ENCODE data around the gene IGF2R.
"Not testable (repeated sequence)": the region's sequence is repeated elsewhere in the genome, so short reads cannot be mapped to it uniquely, and the experiment has no call there.

GRCh38 chr6:160134337-160134751 is 165.5 kb downstream of the IGF2R start:
- TF ChIP-seq, protein P1, sequence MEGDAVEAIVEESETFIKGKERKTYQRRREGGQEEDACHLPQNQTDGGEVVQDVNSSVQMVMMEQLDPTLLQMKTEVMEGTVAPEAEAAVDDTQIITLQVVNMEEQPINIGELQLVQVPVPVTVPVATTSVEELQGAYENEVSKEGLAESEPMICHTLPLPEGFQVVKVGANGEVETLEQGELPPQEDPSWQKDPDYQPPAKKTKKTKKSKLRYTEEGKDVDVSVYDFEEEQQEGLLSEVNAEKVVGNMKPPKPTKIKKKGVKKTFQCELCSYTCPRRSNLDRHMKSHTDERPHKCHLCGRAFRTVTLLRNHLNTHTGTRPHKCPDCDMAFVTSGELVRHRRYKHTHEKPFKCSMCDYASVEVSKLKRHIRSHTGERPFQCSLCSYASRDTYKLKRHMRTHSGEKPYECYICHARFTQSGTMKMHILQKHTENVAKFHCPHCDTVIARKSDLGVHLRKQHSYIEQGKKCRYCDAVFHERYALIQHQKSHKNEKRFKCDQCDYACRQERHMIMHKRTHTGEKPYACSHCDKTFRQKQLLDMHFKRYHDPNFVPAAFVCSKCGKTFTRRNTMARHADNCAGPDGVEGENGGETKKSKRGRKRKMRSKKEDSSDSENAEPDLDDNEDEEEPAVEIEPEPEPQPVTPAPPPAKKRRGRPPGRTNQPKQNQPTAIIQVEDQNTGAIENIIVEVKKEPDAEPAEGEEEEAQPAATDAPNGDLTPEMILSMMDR (IDR thresholded peaks at IDR 0.05): not testable (repeated sequence)
- TF ChIP-seq ARID4B (CRISPR knock-in tag; IDR thresholded peaks at IDR 0.05; ENCODE audit: borderline replicate concordance); USF2 (CRISPR knock-in tag; IDR thresholded peaks at IDR 0.05); EMX1 (CRISPR knock-in tag; IDR thresholded peaks at IDR 0.05); TEAD4 (CRISPR knock-in tag; IDR thresholded peaks at IDR 0.05); TCF7 (CRISPR knock-in tag; IDR thresholded peaks at IDR 0.05; ENCODE audit: low read depth); FOXP1 (CRISPR knock-in tag; IDR thresholded peaks at IDR 0.05; ENCODE audit: borderline replicate concordance); FOXJ3 (CRISPR knock-in tag; IDR thresholded peaks at IDR 0.05; ENCODE audit: borderline replicate concordance); CREM (CRISPR knock-in tag; IDR thresholded peaks at IDR 0.05); AFF4 (CRISPR knock-in tag; IDR thresholded peaks at IDR 0.05; ENCODE audit: borderline replicate concordance); RORB (CRISPR knock-in tag; IDR thresholded peaks at IDR 0.05); ESRRA (CRISPR knock-in tag; IDR thresholded peaks at IDR 0.05; ENCODE audit: borderline replicate concordance); ZNF138 (CRISPR knock-in tag; conservative IDR thresholded peaks at IDR 0.05): not testable (repeated sequence)
- TF ChIP-seq, protein P2, sequence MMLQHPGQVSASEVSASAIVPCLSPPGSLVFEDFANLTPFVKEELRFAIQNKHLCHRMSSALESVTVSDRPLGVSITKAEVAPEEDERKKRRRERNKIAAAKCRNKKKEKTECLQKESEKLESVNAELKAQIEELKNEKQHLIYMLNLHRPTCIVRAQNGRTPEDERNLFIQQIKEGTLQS (CRISPR knock-in tag; conservative IDR thresholded peaks at IDR 0.05): not testable (repeated sequence)
